GM18868 (cell line): ENCODE results near the gene HELB.

ENCODE experiments used
- ATAC-seq: cut with Tn5 transposase; IDR thresholded peaks from one replicate; pipeline ENCODE4 v1.9.1; 2021; ENCODE audit warnings: mild to moderate bottlenecking, moderate library complexity; ENCODE audit not compliant: unreplicated experiment

HELB gene

DNA sequence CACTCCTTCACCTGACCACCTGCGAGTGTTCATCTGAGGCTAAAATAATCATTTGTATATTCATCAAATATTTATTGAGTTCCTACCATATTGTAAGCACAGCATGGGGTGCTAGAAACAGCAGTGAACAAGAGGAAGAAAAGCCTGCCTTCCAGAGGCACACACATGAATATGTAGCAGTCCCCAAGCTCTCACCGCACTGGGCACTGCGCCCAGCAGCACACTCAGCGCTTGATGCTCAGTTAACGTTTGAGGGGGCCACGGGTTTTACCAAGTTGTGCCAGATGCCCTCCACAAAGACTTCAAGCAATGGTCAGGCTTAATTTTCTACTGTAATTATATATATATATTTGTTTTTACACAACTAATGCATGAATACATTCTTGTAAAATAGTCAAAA is 52.0 kb downstream of the HELB start:
- ATAC-seq = no peak

- ATAC-seq = no peak
These were observed 57.0 kb downstream of the HELB start for GRCh38 chr12:66359300-66359699.

DNA sequence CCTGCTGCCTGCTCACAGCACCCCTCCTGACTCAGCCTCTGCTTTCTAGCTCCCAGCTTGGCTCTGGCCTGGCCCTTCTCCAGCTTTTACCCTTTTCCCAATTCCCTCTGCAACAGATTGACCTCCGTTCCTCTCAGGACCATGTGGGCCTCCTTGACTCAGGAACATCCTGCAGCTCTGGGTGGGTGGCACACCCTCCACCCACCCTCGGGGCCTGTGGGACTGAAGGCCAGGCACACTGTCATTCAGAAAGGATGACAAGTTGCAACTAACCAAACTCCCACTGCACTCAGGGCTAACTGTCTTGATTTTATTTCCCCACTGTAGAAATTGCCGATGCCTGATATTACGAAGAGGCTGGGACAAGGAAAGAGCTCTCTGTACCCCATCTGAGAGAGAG is 59.4 kb downstream of the HELB start:
- no peak for ATAC-seq

DNA sequence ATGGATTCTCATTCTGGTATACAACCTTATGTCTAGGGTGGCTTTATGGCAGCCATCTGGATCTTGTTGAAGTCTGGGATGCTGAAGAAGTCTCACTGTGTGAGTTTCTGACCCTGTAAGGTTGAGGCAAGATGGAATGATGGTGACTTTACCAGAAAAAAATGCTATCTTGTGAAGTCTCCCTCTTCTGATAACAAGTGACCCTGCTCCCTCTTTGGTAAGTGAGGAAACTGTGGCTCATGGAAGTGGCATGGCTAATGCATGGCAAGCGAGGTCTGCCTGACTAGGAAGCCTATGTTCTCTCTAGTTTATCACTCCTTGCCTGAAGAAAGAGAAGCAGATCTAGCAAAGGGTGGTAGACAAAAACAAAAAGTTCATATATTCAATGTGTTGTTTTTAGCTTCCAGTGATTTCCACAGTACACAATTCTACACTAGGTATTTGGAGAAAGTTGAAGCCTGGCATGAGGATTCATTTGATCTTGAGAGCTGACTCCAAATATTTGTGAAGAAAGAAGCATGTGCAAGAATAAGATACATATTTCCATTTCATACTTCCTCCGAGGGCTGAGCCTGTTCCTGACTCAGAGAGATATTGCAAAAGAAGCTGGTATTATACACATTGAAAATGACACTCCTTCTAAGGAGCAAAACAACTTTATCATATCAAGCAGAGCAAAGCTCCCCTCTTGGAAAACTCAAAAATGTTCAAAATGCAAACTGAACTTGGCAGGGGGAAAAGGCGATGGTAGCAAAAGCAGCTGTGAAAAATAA is 63.6 kb downstream of the HELB start:
- ATAC-seq = no peak

DNA sequence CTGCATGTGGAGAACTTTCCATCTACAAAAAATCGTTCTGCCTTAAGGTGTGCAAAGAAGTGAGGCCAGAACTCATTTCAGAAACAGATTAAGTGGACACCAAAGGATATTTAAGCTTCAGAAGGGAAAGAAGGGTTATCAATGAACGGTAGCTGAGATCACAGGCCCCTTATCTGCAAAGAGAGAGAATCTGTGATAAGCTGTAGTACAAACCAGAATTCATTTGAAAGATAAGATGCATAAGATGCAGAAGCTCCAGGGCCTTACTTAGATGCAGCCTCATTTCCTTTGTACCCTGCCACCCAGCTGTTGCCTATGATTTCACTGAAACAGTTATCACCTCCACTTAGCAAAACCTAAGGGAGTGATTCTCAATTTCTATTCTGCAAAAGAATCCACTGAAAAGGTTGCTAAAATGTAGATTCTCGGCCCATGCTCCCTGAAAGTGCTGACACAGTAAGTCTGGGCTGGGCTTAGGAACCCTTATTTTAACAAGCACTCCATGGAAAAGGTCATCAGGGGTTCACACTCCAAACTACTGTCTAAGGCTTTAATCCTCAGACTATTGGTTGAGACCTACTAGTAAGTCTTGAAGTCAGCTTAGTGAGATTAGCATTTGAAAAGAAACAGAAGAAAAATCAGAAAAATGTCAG is 64.8 kb downstream of the HELB start:
- no peak for ATAC-seq

DNA sequence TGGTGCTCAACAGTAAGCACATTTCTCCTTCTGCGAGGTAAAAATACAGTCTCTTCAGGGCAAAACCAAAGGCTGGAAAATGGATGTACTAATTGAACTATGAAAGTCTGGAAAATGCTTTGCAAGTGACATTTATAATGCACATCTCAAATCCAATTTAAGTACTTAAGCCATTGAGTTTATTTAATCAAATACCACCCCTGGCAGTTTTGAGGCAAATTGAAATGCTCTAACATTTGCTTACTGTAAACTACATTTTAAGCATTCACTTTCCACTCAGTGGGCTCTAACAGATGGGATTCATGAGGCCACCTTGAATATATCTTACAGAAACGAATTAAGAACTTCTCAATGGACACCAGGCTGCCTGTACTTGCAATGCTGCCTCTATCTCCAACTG is 69.7 kb downstream of the HELB start:
- ATAC-seq = no peak

GRCh38 chr12:66375560-66375959 is 73.3 kb downstream of the HELB start:
- ATAC-seq = no peak

GRCh38 chr12:66379616-66380015 is 77.3 kb downstream of the HELB start:
- no peak for ATAC-seq

DNA sequence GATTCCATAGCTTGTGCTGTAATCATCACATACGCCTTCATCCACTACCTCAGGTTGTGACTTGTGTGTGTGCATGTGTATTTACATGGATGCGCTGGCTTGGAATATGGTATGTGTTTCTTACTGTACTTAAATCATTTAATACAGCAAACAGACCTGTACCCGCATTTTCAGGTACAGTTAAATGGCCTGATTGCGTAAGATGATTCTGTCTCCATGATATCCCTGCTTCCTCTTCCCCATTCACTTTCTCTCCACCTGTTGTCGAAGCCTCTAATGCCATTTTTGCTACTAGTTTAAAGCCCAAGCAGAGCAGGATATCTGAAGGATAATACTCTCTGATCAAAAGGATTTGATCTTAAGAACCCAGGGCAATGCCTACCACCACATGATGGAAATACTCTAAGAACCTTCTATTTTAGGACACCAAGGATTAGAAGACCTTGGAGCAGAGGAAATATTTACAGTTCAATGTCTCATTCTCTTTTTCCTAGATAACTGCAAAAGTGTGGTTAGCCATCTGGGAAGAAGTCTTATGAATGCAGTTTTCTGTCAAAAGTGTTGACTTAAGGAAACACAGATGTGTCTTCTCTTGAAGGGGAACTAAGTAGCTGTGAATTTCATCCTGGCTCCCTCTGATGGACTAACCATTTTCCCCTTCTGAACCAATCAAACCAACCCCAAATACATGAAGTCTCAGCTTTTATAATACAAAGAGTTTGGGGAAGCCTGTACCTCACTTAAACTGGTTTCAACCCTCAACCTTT is 78.7 kb downstream of the HELB start:
- no peak for ATAC-seq

DNA sequence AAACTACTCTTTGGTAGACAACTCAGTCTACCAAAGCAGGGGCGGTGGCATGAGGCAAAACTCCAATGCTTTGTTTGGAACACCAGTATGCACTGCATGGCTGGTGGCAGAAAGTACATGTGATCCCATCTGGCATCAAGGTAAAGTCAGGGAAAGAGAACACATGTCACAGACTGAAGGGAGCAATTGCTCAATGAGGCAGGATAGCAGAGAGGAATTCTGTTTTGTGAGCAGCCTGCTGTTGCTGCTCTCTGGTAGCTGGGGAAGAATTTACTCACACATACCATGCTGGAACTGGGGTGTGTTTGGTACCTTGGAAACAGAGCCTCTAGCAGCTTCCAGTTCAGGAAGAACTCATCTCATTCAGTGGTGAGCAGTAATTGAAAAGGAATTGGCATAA is 84.8 kb downstream of the HELB start:
- no peak for ATAC-seq
